H9 (cell line): ENCODE data around the gene LIMA1. TPM values are rescaled to one million over a fixed set of nuclear protein-coding genes. Genes with fewer than 3 reads are reported as not detected.

Experiments used
- DNase-seq: peaks from one replicate; pipeline ENCODE4 v3.0.0-alpha.2; 2017
- H2AFZ ChIP-seq: one replicate; pipeline ENCODE4 v1.6.1; 2013; ENCODE audit warnings: mild to moderate bottlenecking, low read length, control low read depth, moderate library complexity
- H2AK5ac ChIP-seq: 2 replicates; pipeline ENCODE4 v1.6.1; 2013; ENCODE audit warnings: low read length, control low read depth, mixed read lengths; ENCODE audit not compliant: insufficient read length
- H2BK120ac ChIP-seq: one replicate; pipeline ENCODE4 v1.6.1; 2013; ENCODE audit warnings: low read depth, mild to moderate bottlenecking, low read length, control low read depth, inconsistent platforms; ENCODE audit not compliant: poor library complexity, severe bottlenecking
- H2BK12ac ChIP-seq: 2 replicates; pipeline ENCODE4 v1.6.1; 2013; ENCODE audit warnings: low read length, control low read depth, mixed read lengths, low read depth; ENCODE audit not compliant: insufficient read length
- H2BK15ac ChIP-seq: 2 replicates; pipeline ENCODE4 v1.6.1; 2013; ENCODE audit warnings: low read depth, low read length, control low read depth
- H2BK20ac ChIP-seq: one replicate; pipeline ENCODE4 v1.6.1; 2013; ENCODE audit warnings: low read depth, mild to moderate bottlenecking, low read length, control low read depth, inconsistent platforms; ENCODE audit not compliant: poor library complexity, severe bottlenecking
- H2BK5ac ChIP-seq: 2 replicates; pipeline ENCODE4 v1.6.1; 2013; ENCODE audit warnings: low read length, control low read depth, mixed read lengths; ENCODE audit not compliant: insufficient read length
- H3K14ac ChIP-seq: 2 replicates; pipeline ENCODE4 v1.6.1; 2013; ENCODE audit warnings: low read length, control low read depth; ENCODE audit not compliant: insufficient read depth
- H3K18ac ChIP-seq: 2 replicates; pipeline ENCODE4 v1.6.1; 2013; ENCODE audit warnings: low read depth, mild to moderate bottlenecking, mixed read lengths, low read length, control low read depth; ENCODE audit not compliant: insufficient read length
- H3K23ac ChIP-seq: 2 replicates; pipeline ENCODE4 v1.6.1; 2013; ENCODE audit warnings: low read length, control low read depth, mixed read lengths, low read depth; ENCODE audit not compliant: insufficient read length
- H3K23me2 ChIP-seq: 2 replicates; pipeline ENCODE4 v1.6.1; 2013; ENCODE audit warnings: low read depth, mild to moderate bottlenecking, mixed read lengths, low read length, control low read depth; ENCODE audit not compliant: insufficient read length, poor library complexity, severe bottlenecking
- H3K27ac ChIP-seq: 2 replicates; pipeline ENCODE4 v1.5.1; 2013; ENCODE audit warnings: low read length, control low read depth, mixed read lengths, low read depth; ENCODE audit not compliant: insufficient read length
- H3K27me3 ChIP-seq: 2 replicates; pipeline ENCODE4 v1.6.1; 2013; ENCODE audit warnings: low read length, control low read depth, inconsistent platforms; ENCODE audit not compliant: insufficient read depth
- H3K4ac ChIP-seq: 2 replicates; pipeline ENCODE4 v1.6.1; 2013; ENCODE audit warnings: low read depth, mild to moderate bottlenecking, control low read depth, inconsistent platforms, low read length, moderate library complexity
- H3K4me1 ChIP-seq: 2 replicates; pipeline ENCODE4 v1.6.1; 2013; ENCODE audit warnings: low read length, control low read depth, inconsistent platforms; ENCODE audit not compliant: insufficient read depth
- H3K4me2 ChIP-seq: 2 replicates; pipeline ENCODE4 v1.6.1; 2013; ENCODE audit warnings: low read length, control low read depth, mixed read lengths; ENCODE audit not compliant: insufficient read length, insufficient read depth
- H3K56ac ChIP-seq: 2 replicates; pipeline ENCODE4 v1.6.1; 2013; ENCODE audit warnings: low read depth, mild to moderate bottlenecking, mixed read lengths, low read length, control low read depth; ENCODE audit not compliant: insufficient read length
- H3K79me1 ChIP-seq: 2 replicates; pipeline ENCODE4 v1.6.1; 2013; ENCODE audit warnings: low read depth, mild to moderate bottlenecking, moderate library complexity, low read length, control low read depth, inconsistent platforms; ENCODE audit not compliant: insufficient read depth, poor library complexity, severe bottlenecking
- H3K79me2 ChIP-seq: 2 replicates; pipeline ENCODE4 v1.6.1; 2013; ENCODE audit warnings: low read length, control low read depth, inconsistent platforms; ENCODE audit not compliant: insufficient read depth
- H3K9ac ChIP-seq: 2 replicates; pipeline ENCODE4 v1.6.1; 2013; ENCODE audit warnings: low read length, control low read depth, mixed read lengths; ENCODE audit not compliant: insufficient read length; ENCODE audit errors: extremely low read depth
- H3K9me3 ChIP-seq: one replicate; pipeline ENCODE4 v1.6.1; 2013; ENCODE audit warnings: low read depth, low read length, inconsistent platforms; ENCODE audit not compliant: control insufficient read depth
- H3T11ph ChIP-seq: one replicate; pipeline ENCODE4 v1.6.1; 2013; ENCODE audit warnings: mild to moderate bottlenecking, low read length, control low read depth, inconsistent platforms
- H4K20me1 ChIP-seq: one replicate; pipeline ENCODE4 v1.6.1; 2013; ENCODE audit not compliant: control insufficient read depth, insufficient read length, insufficient read depth
- H4K5ac ChIP-seq: 2 replicates; pipeline ENCODE4 v1.6.1; 2013; ENCODE audit warnings: low read depth, mild to moderate bottlenecking, mixed read lengths, low read length, control low read depth; ENCODE audit not compliant: insufficient read length
- H4K8ac ChIP-seq: replicated peaks from 2 replicates; pipeline ENCODE4 v1.6.1; 2013; ENCODE audit warnings: low read length, control low read depth, mixed read lengths, low read depth; ENCODE audit not compliant: insufficient read length
- H4K91ac ChIP-seq: 2 replicates; pipeline ENCODE4 v1.6.1; 2013; ENCODE audit warnings: low read depth, mild to moderate bottlenecking, moderate library complexity, mixed read lengths, low read length, control low read depth; ENCODE audit not compliant: insufficient read length
- H3K27ac Mint-ChIP-seq, 3 experiments: 2 replicates in 2 of 3; 3 replicates in 1 of 3; pipeline ENCODE4 v1.8.0; 2020 to 2021; ENCODE audit warnings: mixed read lengths in 3 of 3, mild to moderate bottlenecking in 1 of 3, moderate library complexity in 1 of 3
- H3K27me3 Mint-ChIP-seq: 2 replicates; pipeline ENCODE4 v1.8.0; 2021; ENCODE audit warnings: low read depth, mild to moderate bottlenecking, moderate library complexity, mixed read lengths
- H3K36me3 Mint-ChIP-seq, 3 experiments: 2 replicates in 2 of 3; 3 replicates in 1 of 3; pipeline ENCODE4 v1.8.0; 2020 to 2021; ENCODE audit warnings: low read depth in 3 of 3, mixed read lengths in 3 of 3; ENCODE audit not compliant: insufficient read depth in 1 of 3
- H3K4me1 Mint-ChIP-seq, 2 experiments: 2 replicates each; pipeline ENCODE4 v1.8.0; 2020; ENCODE audit warnings: mixed read lengths in 2 of 2
- H3K4me3 Mint-ChIP-seq, 2 experiments: 2 replicates in 1 of 2; 3 replicates in 1 of 2; pipeline ENCODE4 v1.8.0; 2020 to 2021; ENCODE audit warnings: mild to moderate bottlenecking in 2 of 2, mixed read lengths in 2 of 2, moderate library complexity in 1 of 2
- H3K9me3 Mint-ChIP-seq, 2 experiments: 2 replicates in 1 of 2; 3 replicates in 1 of 2; pipeline ENCODE4 v1.8.0; 2020; ENCODE audit warnings: mild to moderate bottlenecking in 2 of 2, mixed read lengths in 2 of 2, moderate library complexity in 1 of 2
- CTCF ChIP-seq: fragments of 200-600 bp; sonication (generic); conservative IDR thresholded peaks from 3 replicates; pipeline ENCODE4 v1.8.0; 2021; ENCODE audit warnings: antibody characterized with exemption, mild to moderate bottlenecking
- WGBS: extraction: QIAGEN DNeasy Blood & Tissue Kit; methylation state at CpG from one replicate; pipeline ENCODE4 v1.1.7; 2013; ENCODE audit warnings: missing lambda C conversion rate, low lambda C conversion rate, mixed read lengths; ENCODE audit not compliant: insufficient read length; ENCODE audit errors: extremely low coverage; 5-methylcytosine and 5-hydroxymethylcytosine counted together
- total RNA-seq: library from RNA; stranded (reverse); gene quantifications from 2 replicates; pipeline ENCODE4 v1.2.1, GENCODE V29; 2021

LIMA1 gene
- total RNA-seq, 1 experiment from 2014 or later = 40.8 TPM

GRCh38 chr12:50271724-50272247 lies 11.5 kb downstream of the LIMA1 start:
- Histone ChIP-seq H4K5ac (no peak overlapping the region), H2AK5ac (no peak overlapping the region), H3K4ac (no peak overlapping the region), H3K4me1 (no peaks in the 10 kb centered on the region), H3K27me3 (no peaks in the 10 kb centered on the region), H2AFZ (no peak overlapping the region), H2BK20ac (no peak overlapping the region), H3K27ac (no peak overlapping the region), H3K14ac (no peak overlapping the region), H3T11ph (no peak overlapping the region), H3K18ac (no peak overlapping the region), H3K4me2 (no peak overlapping the region), H4K20me1 (no peaks in the 10 kb centered on the region), H2BK5ac (no peak overlapping the region), H3K23me2 (no peaks in the 10 kb centered on the region), H2BK15ac (no peak overlapping the region), H2BK120ac (no peak overlapping the region), H3K23ac (no peak overlapping the region), H3K79me1 (no peaks in the 10 kb centered on the region), H4K8ac (no peak overlapping the region), H2BK12ac (no peak overlapping the region), H3K9ac (no peak overlapping the region), H3K79me2 (no peaks in the 10 kb centered on the region), H3K56ac (no peak overlapping the region), H4K91ac (no peak overlapping the region), H3K9me3 (no peaks in the 10 kb centered on the region)
- Mint-ChIP-seq H3K27ac (peak overlapping the region in 1 of 3 experiments; percentile 2; a peak in 1 of 7 replicates), H3K9me3 (no peaks in the 10 kb centered on the region), H3K36me3 (no peaks in the 10 kb centered on the region), H3K27me3 (no peaks in the 10 kb centered on the region), H3K4me1 (peaks cover 4 to 6% of the 10 kb centered on the region in 2 experiments; a peak in 3 of 4 replicates), H3K4me3 (no peak overlapping the region)
- WGBS = no CpG with 5 or more reads among the region's 2 CpGs
- TF ChIP-seq CTCF = no peak
- DNase-seq = no peak
